ENCODE measurements around the gene VARS2.

- no peak for TF ChIP-seq CTCF (IDR thresholded peaks at IDR 0.05 in 8 of 11, conservative IDR thresholded peaks at IDR 0.05 in 3 of 11)
- no peak for TF ChIP-seq POLR2A (IDR thresholded peaks at IDR 0.05)
- TF ChIP-seq POLR2AphosphoS5 (IDR thresholded peaks at IDR 0.05), result no peak
These were observed 49.7 kb upstream of the VARS2 start for GRCh38 chr6:30864325-30864724.
